HG03575 (cell line): ENCODE measurements around the gene STON2.

ENCODE experiments used
- ATAC-seq: cut with Tn5 transposase; IDR thresholded peaks from one replicate; pipeline ENCODE4 v1.9.1; 2021; ENCODE audit not compliant: unreplicated experiment, insufficient number of reproducible peaks, low FRiP score; ENCODE audit errors: extremely low read depth

STON2 gene

GRCh38 chr14:81211844-81212243 lies 188.3 kb downstream of the STON2 start:
- no peak for ATAC-seq
